ENCODE results near the gene CHM. TPM values are rescaled to one million over a fixed set of nuclear protein-coding genes. Genes with fewer than 3 reads are reported as not detected.
"Not testable (repeated sequence)": the region's sequence is repeated elsewhere in the genome, so short reads cannot be mapped to it uniquely, and the experiment has no call there.

The CHM gene
- total RNA-seq, 2 donors from 2014 or later, result 13.9 to 20.2 TPM

- H3K27me3 ChIP-seq (replicated peaks; ENCODE audit: insufficient read depth), result no peaks in the 10 kb centered on the region
- no peak overlapping the region for H3K27ac ChIP-seq
- 61% methylated on average over 2 of the region's 2 CpGs for WGBS
- no peaks in the 10 kb centered on the region for H3K9me3 ChIP-seq
- intact Hi-C loops (cut with DNase I), result no loop called here
- TF ChIP-seq POLR2AphosphoS5 (IDR thresholded peaks at IDR 0.05) (no peak), POLR2A (IDR thresholded peaks at IDR 0.05) (no peak), CTCF (IDR thresholded peaks at IDR 0.05) (no peak)
- no peak overlapping the region for H3K4me3 ChIP-seq
- no peak for DNase-seq (ENCODE audit: low spot score)
- no peaks in the 10 kb centered on the region for H3K4me1 ChIP-seq (replicated peaks)
- no peaks in the 10 kb centered on the region for H3K36me3 ChIP-seq
These were observed 53.7 kb downstream of the CHM start for GRCh38 chrX:85993539-85994197.

GRCh38 chrX:85992811-85993229, 54.5 kb downstream of the CHM start:
- 25% methylated on average over 3 of the region's 3 CpGs for WGBS
- no peak for TF ChIP-seq POLR2A (IDR thresholded peaks at IDR 0.05)
- Histone ChIP-seq H3K4me3 (no peak overlapping the region), H3K27ac (no peak overlapping the region), H3K36me3 (no peaks in the 10 kb centered on the region), H3K9me3 (no peaks in the 10 kb centered on the region), H3K4me1 (replicated peaks) (no peaks in the 10 kb centered on the region), H3K27me3 (replicated peaks; ENCODE audit: insufficient read depth) (no peaks in the 10 kb centered on the region)
- intact Hi-C loops (cut with DNase I), result no loop called here
- no peak for DNase-seq (ENCODE audit: low spot score)

GRCh38 chrX:85988353-85988752, 59.0 kb downstream of the CHM start:
- Histone ChIP-seq H3K27ac (no peak overlapping the region), H3K27me3 (replicated peaks; ENCODE audit: insufficient read depth) (no peaks in the 10 kb centered on the region), H3K4me3 (no peak overlapping the region), H3K4me1 (replicated peaks) (no peaks in the 10 kb centered on the region), H3K9me3 (no peaks in the 10 kb centered on the region), H3K36me3 (no peaks in the 10 kb centered on the region)
- TF ChIP-seq POLR2A (IDR thresholded peaks at IDR 0.05) (no peak), POLR2AphosphoS5 (IDR thresholded peaks at IDR 0.05) (no peak), CTCF (IDR thresholded peaks at IDR 0.05) (no peak)
- intact Hi-C loops (cut with DNase I), result no loop called here
- 93% methylated on average over 3 of the region's 3 CpGs for WGBS
- DNase-seq (ENCODE audit: low spot score), result no peak

GRCh38 chrX:85980286-85980685, 67.1 kb downstream of the CHM start:
- Histone ChIP-seq H3K27ac (no peak overlapping the region), H3K4me1 (replicated peaks) (no peaks in the 10 kb centered on the region), H3K36me3 (no peaks in the 10 kb centered on the region), H3K27me3 (replicated peaks; ENCODE audit: insufficient read depth) (no peaks in the 10 kb centered on the region), H3K9me3 (no peaks in the 10 kb centered on the region), H3K4me3 (no peak overlapping the region)
- TF ChIP-seq POLR2AphosphoS5 (IDR thresholded peaks at IDR 0.05) (no peak), CTCF (IDR thresholded peaks at IDR 0.05) (no peak), POLR2A (IDR thresholded peaks at IDR 0.05) (no peak)
- 100% methylated on average over 1 of the region's 1 CpG for WGBS
- intact Hi-C loops (cut with DNase I), result no loop called here
- no peak for DNase-seq (ENCODE audit: low spot score)

GRCh38 chrX:85977218-85977617, 70.1 kb downstream of the CHM start:
- H3K9me3 ChIP-seq, result no peaks in the 10 kb centered on the region
- intact Hi-C loops (cut with DNase I), result no loop called here
- DNase-seq (ENCODE audit: low spot score), result no peak
- H3K4me1 ChIP-seq (replicated peaks), result no peaks in the 10 kb centered on the region
- no peak overlapping the region for H3K27ac ChIP-seq
- H3K27me3 ChIP-seq (replicated peaks; ENCODE audit: insufficient read depth), result no peaks in the 10 kb centered on the region
- H3K36me3 ChIP-seq, result no peaks in the 10 kb centered on the region
- no peak for TF ChIP-seq POLR2A (IDR thresholded peaks at IDR 0.05)
- no peak for TF ChIP-seq CTCF (IDR thresholded peaks at IDR 0.05)
- no peak for TF ChIP-seq POLR2AphosphoS5 (IDR thresholded peaks at IDR 0.05)
- 93% methylated on average over 3 of the region's 3 CpGs for WGBS
- no peak overlapping the region for H3K4me3 ChIP-seq

GRCh38 chrX:85972351-85972750, 75.0 kb downstream of the CHM start:
- H3K4me1 ChIP-seq (replicated peaks); H3K9me3 ChIP-seq; DNase-seq (ENCODE audit: low spot score); H3K36me3 ChIP-seq; intact Hi-C loops (cut with DNase I); H3K4me3 ChIP-seq; H3K27me3 ChIP-seq (replicated peaks; ENCODE audit: insufficient read depth); H3K27ac ChIP-seq: not testable (repeated sequence)
- 80% methylated on average over 1 of the region's 33 CpGs for WGBS
